Keratinocyte (primary cell): ENCODE results near the gene APP. TPM values are rescaled to one million over a fixed set of nuclear protein-coding genes. Genes with fewer than 3 reads are reported as not detected.

ENCODE experiments used
- DNase-seq: peaks from one replicate; pipeline ENCODE4 v3.0.0-alpha.2; 2011; ENCODE audit warnings: low read depth, missing footprints, low spot score
- FAIRE-seq: peaks from 2 replicates; lab custom pipeline; 2011; peaks lifted over from hg19 to GRCh38; lab: Jason Lieb, UNC
- H2AFZ ChIP-seq: 2 replicates; pipeline ENCODE4 v1.6.0; 2012; ENCODE audit warnings: low read length, control low read depth, inconsistent platforms; ENCODE audit not compliant: control insufficient read depth
- H3K27ac ChIP-seq: 2 replicates; pipeline ENCODE4 v1.5.1; 2011; ENCODE audit warnings: low read length; ENCODE audit not compliant: control insufficient read depth, insufficient read depth
- H3K27me3 ChIP-seq: 3 replicates; pipeline ENCODE4 v1.6.0; 2011; ENCODE audit warnings: low read length; ENCODE audit not compliant: control insufficient read depth, insufficient read depth; ENCODE audit errors: extremely low read depth
- H3K36me3 ChIP-seq, 2 experiments: 2 replicates in 1 of 2; 3 replicates in 1 of 2; pipeline ENCODE4 v1.5.1; 2011; ENCODE audit warnings: low read length in 2 of 2, mild to moderate bottlenecking in 1 of 2; ENCODE audit not compliant: control insufficient read depth in 2 of 2, insufficient read depth in 2 of 2; ENCODE audit errors: extremely low read depth in 1 of 2
- H3K4me1 ChIP-seq: 3 replicates; pipeline ENCODE4 v1.5.1; 2011; ENCODE audit warnings: low read length; ENCODE audit not compliant: control insufficient read depth, insufficient read depth; ENCODE audit errors: extremely low read depth
- H3K4me2 ChIP-seq: 3 replicates; pipeline ENCODE4 v1.6.0; 2011; ENCODE audit warnings: low read depth, low read length; ENCODE audit not compliant: control insufficient read depth, insufficient read depth; ENCODE audit errors: extremely low read depth
- H3K4me3 ChIP-seq, 3 experiments: fragments of 200-600 bp in 1 of 3; sonication (generic) in 1 of 3; 2 replicates in 2 of 3; 3 replicates in 1 of 3; pipeline ENCODE4 v1.5.1; 2011 to 2016; ENCODE audit warnings: low read length in 3 of 3, mild to moderate bottlenecking in 3 of 3, control low read depth in 2 of 3, inconsistent platforms in 1 of 3, low read depth in 1 of 3, mixed read lengths in 1 of 3, mixed run types in 1 of 3, moderate library complexity in 1 of 3; ENCODE audit not compliant: control insufficient read depth in 2 of 3, insufficient read depth in 2 of 3; ENCODE audit errors: extremely low read depth in 1 of 3
- H3K79me2 ChIP-seq: 2 replicates; pipeline ENCODE4 v1.6.0; 2012; ENCODE audit warnings: low read length; ENCODE audit not compliant: control insufficient read depth, insufficient read depth
- H3K9ac ChIP-seq: 3 replicates; pipeline ENCODE4 v1.6.0; 2011; ENCODE audit warnings: low read length; ENCODE audit not compliant: control insufficient read depth, insufficient read depth; ENCODE audit errors: extremely low read depth
- H3K9me1 ChIP-seq: 3 replicates; pipeline ENCODE4 v1.6.0; 2011; ENCODE audit warnings: low read length; ENCODE audit not compliant: control insufficient read depth, insufficient read depth; ENCODE audit errors: extremely low read depth
- H3K9me3 ChIP-seq: 2 replicates; pipeline ENCODE4 v1.5.1; 2012; ENCODE audit warnings: low read depth, low read length; ENCODE audit not compliant: control insufficient read depth
- H4K20me1 ChIP-seq: 3 replicates; pipeline ENCODE4 v1.6.0; 2011; ENCODE audit warnings: low read length; ENCODE audit not compliant: control insufficient read depth, insufficient read depth; ENCODE audit errors: extremely low read depth
- CTCF ChIP-seq, 3 experiments: IDR thresholded peaks in 1 of 3; conservative IDR thresholded peaks in 1 of 3; optimal IDR thresholded peaks in 1 of 3; 2 replicates in 2 of 3; 3 replicates in 1 of 3; pipeline versions ENCODE3 to v1.5.1; 2011; ENCODE audit warnings: low read length in 3 of 3, mild to moderate bottlenecking in 3 of 3, moderate library complexity in 2 of 3, control low read depth in 1 of 3, inconsistent platforms in 1 of 3; ENCODE audit not compliant: insufficient read depth in 2 of 3; ENCODE audit errors: extremely low read depth in 1 of 3
- EZH2 ChIP-seq: IDR thresholded peaks from one replicate; pipeline ENCODE4 v1.6.1; 2012; ENCODE audit warnings: inconsistent platforms, mild to moderate bottlenecking, low read length, moderate library complexity
- dilution Hi-C: fragments of 300-500 bp; cut with MboI; formaldehyde crosslinking; loops from one replicate; pipeline ENCODE4 v1.7.0; 2020; ENCODE audit warnings: low sequenced_read_pairs; ENCODE audit not compliant: extremely low pct_ligation_motif_present
- polyA plus RNA-seq, 5 experiments: library from polyadenylated mRNA; depleted of rRNA in 3 of 5; stranded (reverse) in 3 of 5; stranded (forward) in 1 of 5; unstranded in 1 of 5; fragments of >200 nt; gene quantifications; 1 replicate in 1 of 5; 2 replicates in 3 of 5; 3 replicates in 1 of 5; pipeline versions ENCODE4 v1.2.1 to v1.2.3, GENCODE V29; 2011 to 2012; ENCODE audit warnings: missing spikeins in 2 of 5, low read depth in 1 of 5, low replicate concordance in 1 of 5

The APP gene
- polyA plus RNA-seq, 1 donor (not counting 4 experiments of a cell fraction or from before 2014, with no cell fraction given) = 1,015 TPM

- no peak for DNase-seq
- Histone ChIP-seq H4K20me1 (no peaks in the 10 kb centered on the region), H3K27ac (no peak overlapping the region), H3K9me3 (no peaks in the 10 kb centered on the region), H3K79me2 (no peaks in the 10 kb centered on the region), H3K9me1 (peaks cover 3% of the 10 kb centered on the region), H3K9ac (no peak overlapping the region), H3K4me3 (no peak overlapping the region), H2AFZ (no peak overlapping the region), H3K4me1 (no peaks in the 10 kb centered on the region), H3K4me2 (no peak overlapping the region), H3K36me3 (peaks cover 15 to 20% of the 10 kb centered on the region in 2 experiments), H3K27me3 (no peaks in the 10 kb centered on the region)
- dilution Hi-C loops = no loop called here
- no peak for FAIRE-seq
- TF ChIP-seq EZH2 (no peak), CTCF (optimal IDR thresholded peaks at IDR 0.05 in 1 of 3, IDR thresholded peaks at IDR 0.05 in 1 of 3, conservative IDR thresholded peaks at IDR 0.05 in 1 of 3; ENCODE audit: extremely low read depth in 1 of 3, insufficient read depth in 2 of 3, low read length in 3 of 3) (no peak)
Measured at GRCh38 chr21:25988738-25989137, 181.8 kb downstream of the APP start.

GRCh38 chr21:25987531-25987930, 183.0 kb downstream of the APP start:
- Histone ChIP-seq H3K27ac (no peak overlapping the region), H2AFZ (no peak overlapping the region), H3K79me2 (no peaks in the 10 kb centered on the region), H3K9me3 (no peaks in the 10 kb centered on the region), H3K9me1 (peaks cover 3% of the 10 kb centered on the region), H3K36me3 (peaks cover 13 to 16% of the 10 kb centered on the region in 2 experiments), H3K27me3 (no peaks in the 10 kb centered on the region), H3K4me3 (no peak overlapping the region), H4K20me1 (no peaks in the 10 kb centered on the region), H3K9ac (no peak overlapping the region), H3K4me1 (no peaks in the 10 kb centered on the region), H3K4me2 (no peak overlapping the region)
- no peak for DNase-seq
- dilution Hi-C loops = no loop called here
- no peak for TF ChIP-seq EZH2
- no peak for TF ChIP-seq CTCF (optimal IDR thresholded peaks at IDR 0.05 in 1 of 3, IDR thresholded peaks at IDR 0.05 in 1 of 3, conservative IDR thresholded peaks at IDR 0.05 in 1 of 3; ENCODE audit: extremely low read depth in 1 of 3, insufficient read depth in 2 of 3, low read length in 3 of 3)
- FAIRE-seq = peak; percentile 29
